ENCODE results near the gene SMIM10L2A.
"Not testable (repeated sequence)": the region's sequence is repeated elsewhere in the genome, so short reads cannot be mapped to it uniquely, and the experiment has no call there.

SMIM10L2A gene

DNA sequence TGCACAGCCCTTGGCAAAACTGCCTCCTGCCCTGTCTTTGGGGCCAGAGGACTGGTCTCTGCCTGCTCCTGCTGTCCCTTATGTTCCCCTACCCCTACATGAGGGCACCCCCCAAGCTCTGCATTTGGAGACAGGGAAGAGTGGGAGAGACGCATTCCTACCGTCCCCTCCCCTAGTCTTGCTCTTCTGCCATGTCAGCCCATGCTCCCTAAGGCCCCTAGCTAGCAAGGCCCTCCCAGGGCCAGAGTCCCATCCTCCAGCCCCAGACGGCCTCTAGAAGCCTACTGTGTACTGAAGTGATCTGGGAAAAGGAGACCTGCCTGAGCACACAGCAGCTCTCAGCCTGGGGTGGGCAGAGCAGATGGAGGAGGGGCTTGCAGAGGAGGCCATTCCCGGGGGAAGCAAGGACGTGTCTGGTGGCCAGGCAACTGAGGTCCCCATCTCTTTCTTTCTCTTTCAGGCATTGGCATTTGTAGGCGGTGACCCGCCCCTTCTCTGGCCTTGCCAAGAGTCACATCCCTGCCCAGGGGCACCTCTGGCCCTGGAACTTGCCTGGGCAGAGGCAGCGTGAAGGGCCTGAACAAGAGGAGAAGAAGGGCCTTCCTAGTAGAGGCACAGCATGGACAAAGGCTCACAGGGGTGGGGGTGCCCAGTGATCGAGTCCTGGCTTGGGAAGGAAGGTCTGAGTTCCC, 1.6 kb downstream of the SMIM10L2A start:
- not testable (repeated sequence) for DNase-seq (ENCODE audit: low spot score)

DNA sequence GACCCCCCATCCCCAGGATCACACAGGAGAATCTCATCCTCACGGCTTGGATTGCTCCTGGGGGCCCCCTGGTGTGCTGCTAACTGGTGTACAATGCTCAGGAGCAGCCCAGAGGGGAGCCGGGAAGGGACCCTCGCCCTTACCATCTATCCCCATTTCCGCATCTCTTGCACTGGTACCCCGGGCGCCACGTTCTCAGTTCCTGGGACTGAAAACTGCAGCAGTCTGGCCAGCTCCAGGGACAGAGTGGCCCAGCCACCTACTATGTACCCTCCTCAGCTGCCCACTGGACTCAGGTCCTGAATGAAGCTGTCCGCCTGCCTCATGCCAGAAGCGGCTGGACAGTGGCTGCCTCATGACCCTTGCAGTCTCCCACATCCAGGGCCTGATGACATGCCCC, 2.7 kb downstream of the SMIM10L2A start:
- DNase-seq (ENCODE audit: low spot score): no peak

- no peak for DNase-seq (ENCODE audit: low spot score)
Observed at GRCh38 chrX:135425026-135425965, 3.6 kb downstream of the SMIM10L2A start.

DNA sequence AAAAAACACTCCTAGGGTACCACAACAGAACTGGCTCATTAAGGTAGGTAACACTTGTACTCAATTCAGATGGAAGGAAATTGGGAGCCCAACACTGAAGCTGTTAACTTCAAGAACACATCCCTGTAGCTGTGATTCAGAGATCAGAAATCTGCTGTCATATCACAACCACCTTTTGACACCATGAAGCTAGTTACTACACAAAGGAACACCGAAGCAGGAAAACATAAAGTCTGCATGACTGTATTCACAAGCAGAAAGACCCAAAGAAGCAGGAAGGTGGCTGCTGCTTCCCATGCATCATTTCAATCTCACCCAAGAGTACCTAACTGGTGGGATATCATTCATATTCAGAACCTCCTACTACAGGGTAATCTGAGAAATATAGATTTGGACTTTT, 7.7 kb downstream of the SMIM10L2A start:
- DNase-seq (ENCODE audit: low spot score): no peak

DNA sequence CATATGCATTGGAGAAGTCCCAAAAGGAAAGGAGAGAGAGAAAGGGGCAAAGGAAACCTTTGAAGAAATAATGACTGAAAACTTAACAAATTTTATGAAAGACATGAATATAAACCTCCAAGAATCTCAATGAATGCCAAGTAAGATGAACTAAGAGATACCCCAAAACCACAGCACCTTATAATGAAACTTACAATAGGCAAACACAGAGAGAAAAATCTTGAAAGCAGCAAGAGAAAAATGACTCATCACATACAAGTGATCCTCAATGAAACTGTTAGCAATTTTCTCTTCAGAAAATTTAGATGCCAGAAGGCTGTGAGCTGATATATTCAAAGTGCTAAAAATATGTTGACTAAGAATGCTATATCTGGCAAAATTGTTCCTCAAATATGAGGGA, 10.1 kb downstream of the SMIM10L2A start:
- no peak for DNase-seq (ENCODE audit: low spot score)

GRCh38 chrX:135432453-135432852, 10.7 kb downstream of the SMIM10L2A start:
- DNase-seq (ENCODE audit: low spot score): no peak

GRCh38 chrX:135432881-135433521, 11.3 kb downstream of the SMIM10L2A start:
- DNase-seq (ENCODE audit: low spot score): no peak

DNA sequence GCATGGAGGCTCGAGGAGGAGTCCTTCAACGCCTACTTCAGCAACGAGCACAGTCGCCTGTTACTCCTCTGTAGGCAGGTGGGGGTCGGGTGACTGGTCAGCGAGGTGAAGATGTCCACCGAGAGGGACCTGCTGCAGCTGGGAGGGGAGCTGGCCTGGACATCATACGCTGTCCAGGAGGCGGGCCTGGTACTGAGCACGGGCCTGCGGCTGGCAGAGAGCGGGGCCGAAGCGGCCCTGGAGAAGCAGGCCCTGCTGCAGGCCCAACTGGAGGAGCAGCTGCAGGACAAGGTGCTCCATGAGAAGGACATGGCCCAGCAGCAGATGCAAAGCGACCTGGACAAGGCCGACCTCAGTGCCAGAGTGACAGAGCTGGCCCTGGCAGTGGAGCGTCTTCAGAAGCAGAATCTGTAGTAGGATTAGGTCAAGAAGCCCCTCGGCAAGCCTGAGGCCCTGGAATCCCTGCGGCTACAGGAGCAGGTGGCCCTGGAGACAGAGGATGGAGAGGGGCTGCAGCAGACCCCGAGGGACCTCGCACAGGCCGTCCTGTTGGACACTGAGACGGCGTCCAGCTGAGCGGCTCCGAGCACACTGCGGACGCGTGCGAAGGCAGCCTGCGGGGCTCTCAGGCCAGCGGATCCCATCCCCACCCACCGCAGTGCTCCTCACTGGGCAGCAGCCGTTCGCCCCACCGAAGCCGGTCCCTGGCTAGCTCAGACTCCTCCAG, 11.9 kb downstream of the SMIM10L2A start:
- no peak for DNase-seq (ENCODE audit: low spot score)

- DNase-seq (ENCODE audit: low spot score): no peak
Observed at GRCh38 chrX:135434258-135435138, 12.8 kb downstream of the SMIM10L2A start.

DNA sequence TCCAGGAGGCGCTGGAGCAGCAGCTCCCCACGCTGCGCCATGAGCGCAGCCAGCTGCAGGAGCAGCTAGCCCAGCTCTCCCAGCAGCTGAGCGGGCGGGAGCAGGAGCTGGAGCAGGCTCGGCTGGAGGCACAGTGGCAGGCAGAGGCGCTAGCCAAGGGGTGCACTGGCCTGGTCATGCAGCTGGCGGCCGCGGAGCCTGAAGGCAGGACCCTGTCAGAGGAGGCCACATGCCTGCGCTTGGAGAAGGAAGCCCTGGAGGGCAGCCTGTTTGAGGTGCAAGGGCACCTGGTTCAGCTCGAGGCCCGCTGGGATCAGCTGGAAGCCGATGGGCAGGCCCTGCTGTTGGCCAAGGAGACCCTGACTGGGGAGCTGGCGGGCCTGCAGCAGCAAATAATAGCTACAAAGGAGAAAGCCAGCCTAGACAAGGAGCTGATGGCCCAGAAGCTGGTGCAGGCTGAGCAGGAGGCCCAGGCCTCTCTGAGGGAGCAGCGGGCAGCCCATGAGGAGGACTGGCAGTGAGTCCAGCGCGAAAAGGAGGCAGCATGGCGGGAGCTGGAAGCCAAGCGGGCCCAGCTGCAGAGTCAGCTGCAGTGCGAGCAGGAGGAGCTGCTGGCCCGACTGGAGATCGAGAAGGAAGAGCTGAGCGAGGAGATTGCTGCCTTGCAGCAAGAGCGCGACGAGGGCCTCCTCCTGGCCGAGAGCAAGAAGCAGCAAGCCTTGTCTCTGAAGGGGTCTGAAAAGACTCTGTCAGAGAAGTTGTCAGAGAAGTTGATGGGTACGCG, 13.6 kb downstream of the SMIM10L2A start:
- DNase-seq (ENCODE audit: low spot score): no peak

DNA sequence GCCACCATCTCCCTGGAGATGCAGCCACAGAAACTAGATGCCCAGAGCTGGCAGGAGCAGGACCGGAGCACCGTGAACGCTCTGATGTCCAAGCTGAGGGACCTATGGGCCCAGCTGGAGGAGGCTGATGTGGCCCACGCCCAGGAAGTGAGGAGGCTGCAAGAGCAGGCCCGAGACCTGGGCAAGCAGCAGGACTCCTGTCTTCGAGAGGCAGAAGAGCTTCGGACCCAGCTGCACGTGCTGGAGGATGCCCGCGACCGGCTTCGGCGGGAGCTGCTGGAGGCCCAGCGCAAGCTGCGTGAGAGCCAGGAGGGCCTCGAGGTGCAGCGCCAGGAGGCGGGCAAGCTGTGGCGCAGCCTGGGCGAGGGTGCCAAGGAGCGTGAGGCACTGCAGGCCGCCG, 14.2 kb downstream of the SMIM10L2A start:
- no peak for DNase-seq (ENCODE audit: low spot score)

DNA sequence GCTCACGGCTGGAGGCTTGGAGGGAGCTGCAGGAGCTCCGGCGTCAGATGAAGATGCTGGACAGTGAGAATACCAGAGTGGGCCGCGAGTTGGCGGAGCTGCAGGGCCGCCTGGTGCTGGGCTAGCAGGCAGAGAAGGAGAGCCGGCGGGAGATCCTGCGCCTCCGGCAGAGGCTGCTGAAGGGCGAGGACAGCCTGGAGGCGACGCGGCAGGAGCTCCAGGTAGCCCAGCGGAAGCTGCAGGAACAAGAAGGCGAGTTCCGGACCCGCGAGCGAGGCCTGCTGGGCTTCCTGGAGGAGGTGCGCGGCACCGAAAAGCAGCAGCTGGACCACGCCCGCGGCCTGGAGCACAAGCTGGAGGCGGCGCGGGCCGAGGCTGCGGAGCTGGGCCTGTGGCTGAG, 14.7 kb downstream of the SMIM10L2A start:
- no peak for DNase-seq (ENCODE audit: low spot score)

DNA sequence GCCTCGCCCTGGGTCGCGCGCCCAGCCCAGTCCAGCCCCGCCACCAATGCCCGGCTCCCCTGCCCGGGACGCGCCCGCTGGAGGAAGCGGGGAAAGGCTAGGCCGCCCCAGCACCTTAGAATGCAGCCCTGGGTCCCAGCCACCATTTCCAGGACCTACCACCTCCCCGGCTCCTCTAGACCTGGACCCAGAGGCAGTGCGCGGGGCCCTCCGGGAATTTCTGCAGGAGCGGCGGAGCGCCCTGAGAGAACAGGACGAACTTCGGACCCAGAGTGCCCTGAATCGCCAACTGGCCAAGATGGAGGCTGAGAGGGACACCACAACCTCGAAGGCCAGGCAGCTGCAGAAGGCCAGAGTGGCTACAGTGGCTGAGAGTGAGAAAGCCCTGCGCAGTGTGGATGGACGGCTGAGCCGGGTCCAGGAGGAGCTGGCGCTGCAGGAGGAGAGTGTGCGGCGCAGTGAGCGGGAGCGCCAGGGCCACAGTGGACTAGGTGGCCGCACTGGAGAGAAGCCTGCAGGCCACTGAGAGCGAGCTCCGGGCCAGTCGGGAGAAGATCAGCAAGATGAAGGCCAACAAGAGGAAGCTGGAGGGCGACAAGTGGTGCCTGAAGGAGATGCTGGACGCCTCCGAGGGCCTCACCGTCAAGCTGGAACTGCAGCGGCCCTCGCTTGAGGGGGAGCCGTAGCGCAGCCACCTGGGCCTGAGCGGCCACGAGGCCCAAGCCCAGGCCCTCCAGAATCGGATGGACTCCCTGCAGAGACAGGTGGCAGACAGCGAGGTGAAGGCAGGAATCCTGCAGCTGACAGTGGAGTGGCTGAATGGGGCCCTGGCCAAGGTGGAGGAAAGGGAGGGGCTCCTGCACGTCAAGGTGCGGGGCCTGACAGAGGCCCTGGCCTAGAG, 15.5 kb downstream of the SMIM10L2A start:
- DNase-seq (ENCODE audit: low spot score): no peak

DNA sequence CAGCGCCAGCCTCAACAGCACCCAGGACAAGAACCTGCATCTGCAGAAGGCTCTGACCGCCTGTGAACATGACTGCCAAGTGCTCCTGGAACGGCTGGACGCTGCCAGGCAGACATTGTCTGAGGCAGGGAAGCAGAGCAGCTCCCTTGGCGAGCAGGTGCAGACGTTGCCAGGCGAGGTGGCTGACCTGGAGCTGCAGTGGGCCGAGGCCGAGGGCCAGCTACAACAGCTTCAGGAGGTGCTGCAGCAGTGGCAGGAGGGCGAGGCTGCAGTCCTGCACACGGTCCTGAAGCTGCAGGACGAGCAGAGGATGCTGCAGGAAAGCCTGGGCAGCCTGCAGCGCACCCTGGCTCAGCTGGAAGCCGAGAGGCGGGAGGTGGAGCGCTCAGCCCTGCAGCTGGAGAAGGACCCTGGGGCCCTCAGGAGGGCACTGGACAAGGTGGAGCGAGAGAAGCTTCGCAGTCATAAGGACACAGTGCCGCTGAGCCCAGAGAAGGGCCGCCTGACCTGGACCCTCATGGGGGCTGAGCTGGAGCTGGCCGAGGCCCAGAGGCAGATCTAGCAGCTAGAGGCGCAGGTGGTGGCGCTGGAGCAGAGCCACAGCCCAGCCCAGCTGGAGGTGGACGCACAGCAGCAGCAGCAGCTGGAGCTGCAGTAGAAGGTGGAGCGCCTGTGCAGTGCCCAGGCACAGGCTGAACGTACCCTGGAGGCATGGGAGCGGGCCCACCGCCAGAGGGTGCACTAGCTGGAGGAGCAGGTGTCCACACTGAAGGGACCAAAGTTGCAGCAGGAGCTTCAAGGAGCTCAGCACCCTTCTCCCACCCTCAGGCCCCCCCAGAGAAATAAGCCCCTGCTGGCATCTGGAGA, 16.4 kb downstream of the SMIM10L2A start:
- DNase-seq (ENCODE audit: low spot score): no peak

DNA sequence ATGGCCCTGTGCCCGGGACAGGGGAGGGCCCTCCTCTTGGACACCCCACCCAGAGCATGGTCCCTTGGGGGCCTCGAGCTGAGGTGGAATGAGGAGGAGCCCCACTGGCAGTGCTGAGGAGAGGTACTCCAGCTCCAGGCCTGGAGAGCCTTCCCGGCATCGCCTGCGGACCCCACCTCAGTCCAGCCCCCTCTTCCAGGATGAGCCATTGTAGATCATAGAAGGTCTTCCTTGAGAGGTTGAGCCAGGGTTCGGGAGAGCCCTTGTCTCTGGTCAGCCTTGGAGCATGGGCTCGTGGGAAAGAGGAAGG, 16.9 kb downstream of the SMIM10L2A start:
- no peak for DNase-seq (ENCODE audit: low spot score)

DNA sequence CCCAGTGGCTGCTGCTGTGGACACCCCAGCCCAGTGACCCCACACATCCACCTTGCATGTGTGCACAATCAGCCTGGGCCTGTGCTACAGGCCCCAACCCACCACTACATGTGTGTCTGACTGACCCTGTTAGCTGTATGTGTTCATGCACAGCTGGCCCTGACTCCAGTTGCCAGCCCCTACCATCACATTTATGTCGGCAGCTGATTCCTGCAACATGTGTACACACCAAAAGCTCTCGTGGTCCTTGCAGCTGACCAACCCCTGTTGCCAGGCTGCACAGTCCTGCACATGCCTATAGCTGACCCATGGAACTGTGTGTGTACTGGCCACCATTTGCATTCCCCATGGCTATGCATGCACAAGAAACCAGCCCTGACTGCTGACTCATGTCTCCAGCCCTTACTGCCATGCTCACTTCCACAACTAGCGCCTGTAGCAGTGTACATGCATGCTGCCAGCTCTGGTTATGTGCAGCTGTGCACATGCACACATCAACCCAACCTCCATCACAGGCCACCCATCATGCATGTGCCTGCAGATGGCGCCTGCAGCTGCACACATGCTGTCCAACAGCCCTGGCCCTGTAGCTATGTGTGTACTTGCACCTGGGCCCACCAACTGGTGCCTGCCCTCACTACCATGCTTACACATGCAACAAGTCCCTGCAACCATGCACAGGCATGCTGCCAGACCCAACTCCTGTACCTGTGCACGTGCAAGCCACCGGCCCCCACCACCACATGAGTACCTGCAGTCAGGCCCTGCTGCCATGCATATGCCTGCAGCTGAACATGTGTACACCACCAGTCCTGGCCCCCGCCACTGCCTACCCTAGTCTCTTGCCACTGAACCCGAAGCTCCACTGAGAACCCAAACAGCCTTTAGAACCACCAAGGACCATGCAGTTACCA, 28.1 kb downstream of the SMIM10L2A start:
- DNase-seq (ENCODE audit: low spot score): no peak

GRCh38 chrX:135453381-135453780, 31.6 kb downstream of the SMIM10L2A start:
- DNase-seq (ENCODE audit: low spot score): no peak

Data from hematopoietic multipotent progenitor cell treated with erythropoietin and hydrocortisone succinate and interleukin-3 and kit ligand, for 15 days (in vitro differentiated cells).